Left colon (tissue), 2 donors: Measurements from ENCODE around the gene IDH3A. TPM values are rescaled to one million over a fixed set of nuclear protein-coding genes. Genes with fewer than 3 reads are reported as not detected.

Experiments used
- ATAC-seq: fragments of 200-7000 bp; cut with Tn5 transposase; one replicate; pipeline ENCODE4 v1.9.1; 2020; ENCODE audit warnings: mild to moderate bottlenecking, moderate library complexity
- DNase-seq, 2 donors: peaks; one replicate each; pipeline ENCODE4 v3.0.0-alpha.2; 2020
- intact Hi-C, 2 donors: fragments of 100-400 bp; cut with DNase I in 1 of 2; cut with micrococcal nuclease in 1 of 2; formaldehyde crosslinking; loops; one replicate each; pipeline versions ENCODE4 v1.11.2 to v1.14.0; 2022; cut with DNase I, micrococcal nuclease
- total RNA-seq, 2 donors: library from RNA; stranded (reverse); fragmentation: NEBNext Ultra II Directional; extraction: Animal tissue kit (Norgen Biotek cat#: 25700); gene quantifications; one replicate each; pipeline ENCODE4 v1.2.1, GENCODE V29; 2021
- donor health status: DM: no; HTN: no; CAD: no.
- donor health status: DM: yes; HTN: yes; CAD: no.

IDH3A gene
- total RNA-seq, 2 donors from 2014 or later: 176 to 247 TPM

- intact Hi-C loops: no loop called here
- DNase-seq (peak; percentile 50 to 51), ATAC-seq (peak; percentile 58)
Measured at GRCh38 chr15:78208887-78209645, 59.9 kb downstream of the IDH3A start.

GRCh38 chr15:78209646-78210348, 60.6 kb downstream of the IDH3A start:
- peak; percentile 78 to 82 for DNase-seq
- ATAC-seq: peak; percentile 59
- intact Hi-C loops: no loop called here

- intact Hi-C loops: no loop called here
- no peak for DNase-seq
- ATAC-seq: peak; percentile 55
Measured at GRCh38 chr15:78210349-78210717, 61.2 kb downstream of the IDH3A start.

- no peak for DNase-seq
- no peak for ATAC-seq
- intact Hi-C loops: no loop called here
Measured at GRCh38 chr15:78211189-78211921, 62.2 kb downstream of the IDH3A start.

GRCh38 chr15:78212008-78212407, 62.8 kb downstream of the IDH3A start:
- intact Hi-C loops: no loop called here
- no peak for DNase-seq
- no peak for ATAC-seq

GRCh38 chr15:78212546-78213424, 63.6 kb downstream of the IDH3A start:
- intact Hi-C loops: no loop called here
- DNase-seq (peak; percentile 74 to 88), ATAC-seq (peak; percentile 61)

- DNase-seq (no peak), ATAC-seq (no peak)
- intact Hi-C loops: no loop called here
Measured at GRCh38 chr15:78213425-78213750, 64.2 kb downstream of the IDH3A start.

GRCh38 chr15:78213956-78214355, 64.8 kb downstream of the IDH3A start:
- ATAC-seq: no peak
- intact Hi-C loops: no loop called here
- no peak for DNase-seq

GRCh38 chr15:78216276-78217104, 67.3 kb downstream of the IDH3A start:
- peak; percentile 91 to 97 for DNase-seq
- ATAC-seq: peak; percentile 90
- intact Hi-C loops: no loop called here

GRCh38 chr15:78220713-78221112, 71.6 kb downstream of the IDH3A start:
- DNase-seq (no peak), ATAC-seq (no peak)
- intact Hi-C loops: no loop called here

Other genes with a start within 250 kb of the IDH3A start
- gene TBC1D2B, start 71.7 kb upstream of the IDH3A start, total RNA-seq: 10 to 100 TPM; 41.3 to 63.5 TPM
- gene SH2D7, start 56.8 kb upstream of the IDH3A start, total RNA-seq: 1 to 10 TPM in 1 of 2 donors, under 1 TPM in 1; 0.89 to 2.4 TPM
- gene CIB2, start 17.9 kb upstream of the IDH3A start, total RNA-seq: 10 to 100 TPM; 12.0 to 19.7 TPM
- under 1 TPM; 0.45 to 0.58 TPM for gene ACSBG1, start 85.2 kb downstream of the IDH3A start, total RNA-seq
- 10 to 100 TPM; 36.7 to 39.6 TPM for gene DNAJA4, start 115.2 kb downstream of the IDH3A start, total RNA-seq
- 10 to 100 TPM; 33.2 to 35.1 TPM for gene SKIC8, start 150.2 kb downstream of the IDH3A start, total RNA-seq
- 1 to 10 TPM in 1 of 2 donors, under 1 TPM in 1; 0.61 to 1.5 TPM for gene CRABP1, start 191.0 kb downstream of the IDH3A start, total RNA-seq